ENCODE results near the gene BCL11B.
"Not testable (repeated sequence)": the region's sequence is repeated elsewhere in the genome, so short reads cannot be mapped to it uniquely, and the experiment has no call there.

GRCh38 chr14:99186336-99186735 lies 85.7 kb downstream of the BCL11B start:
- TF ChIP-seq BRCA1 (IDR thresholded peaks at IDR 0.05; ENCODE audit: low read depth, low read length); RFX5 (IDR thresholded peaks at IDR 0.05; ENCODE audit: low read depth, low read length); MXI1 (IDR thresholded peaks at IDR 0.05; ENCODE audit: low read depth, low read length); EP300 (IDR thresholded peaks at IDR 0.05; ENCODE audit: borderline replicate concordance in 1 of 2, control insufficient read depth in 1 of 2, low read depth in 2 of 2, low read length in 2 of 2); ATF2 (IDR thresholded peaks at IDR 0.05; ENCODE audit: low read length); MEF2A (IDR thresholded peaks at IDR 0.05; ENCODE audit: insufficient read depth, low read depth, low read length); REST (IDR thresholded peaks at IDR 0.05; ENCODE audit: low read depth, low read length); YY1 (IDR thresholded peaks at IDR 0.05; ENCODE audit: low read depth, low read length); NFYB (IDR thresholded peaks at IDR 0.05; ENCODE audit: insufficient read depth, low read depth, low read length); CTCF (IDR thresholded peaks at IDR 0.05 in 2 of 3, conservative IDR thresholded peaks at IDR 0.05 in 1 of 3; ENCODE audit: control insufficient read depth in 2 of 3, extremely low read depth in 1 of 3, insufficient read depth in 1 of 3, low read depth in 3 of 3, low read length in 3 of 3); LARP7 (IDR thresholded peaks at IDR 0.05); FOXK2 (IDR thresholded peaks at IDR 0.05); MEF2B (IDR thresholded peaks at IDR 0.05; ENCODE audit: partially characterized antibody, poor library complexity, severe bottlenecking): not testable (repeated sequence)
